22Rv1 (cell line): ENCODE results near the gene C1orf174.
A peak's percentile ranks its signal among the peaks of the same experiment; 100 is the strongest.

Experiments
- H3K27ac ChIP-seq: fragments of 450-650 bp; 2 replicates; pipeline ENCODE4 v1.5.1; 2017
- ZFX ChIP-seq: fragments of 450-650 bp; IDR thresholded peaks from 2 replicates; pipeline ENCODE4 v1.6.1; 2017; ENCODE audit warnings: antibody characterized with exemption, borderline replicate concordance
- TF ChIP-seq, protein P1 (sequence below): fragments of 450-650 bp; IDR thresholded peaks from 2 replicates; pipeline ENCODE4 v1.5.1; 2017; ENCODE audit warnings: mild to moderate bottlenecking

The C1orf174 gene

DNA sequence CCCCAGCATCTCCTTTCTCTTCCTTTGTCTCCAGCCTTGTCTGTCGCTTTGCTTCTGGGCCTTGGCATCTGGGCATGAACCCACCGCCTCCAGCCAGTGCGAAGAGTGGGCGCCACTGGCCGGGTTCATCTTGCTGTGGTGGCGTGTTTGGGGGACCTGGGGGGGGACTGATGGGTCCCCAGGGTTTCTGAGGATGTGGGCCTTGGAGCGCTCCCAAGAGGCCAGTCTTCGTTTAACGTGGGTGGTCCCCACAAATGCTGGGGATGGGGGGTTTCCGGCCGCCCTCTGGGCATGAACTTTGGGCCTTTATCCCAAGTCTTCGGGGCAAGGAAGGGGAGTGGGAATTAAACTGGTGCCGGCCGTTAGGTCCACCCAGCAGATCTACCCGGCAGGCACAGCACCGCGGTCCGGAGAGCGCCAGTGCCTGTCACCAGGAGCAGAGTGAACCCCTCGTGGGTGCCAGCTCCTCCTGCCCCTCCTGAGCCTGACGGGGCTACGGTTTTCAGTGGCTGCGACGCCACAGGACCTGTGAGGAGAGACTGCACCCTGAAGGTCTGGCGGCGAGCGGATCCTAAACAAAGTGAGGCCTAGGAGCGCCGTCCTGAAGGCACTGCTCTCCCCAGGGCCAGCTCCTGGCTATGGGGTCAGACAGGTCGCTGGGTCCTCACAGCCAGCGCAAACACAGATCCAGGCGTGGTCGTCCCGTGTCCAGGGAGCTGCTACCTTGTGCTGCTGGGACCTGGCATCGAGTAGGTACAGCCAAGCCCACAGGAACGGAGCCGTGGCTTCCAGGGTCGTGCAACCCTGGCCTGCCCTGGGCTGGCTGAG is 12.1 kb upstream of the C1orf174 start:
- no peak overlapping the region for H3K27ac ChIP-seq
- TF ChIP-seq ZFX: no peak
- TF ChIP-seq, protein P1, sequence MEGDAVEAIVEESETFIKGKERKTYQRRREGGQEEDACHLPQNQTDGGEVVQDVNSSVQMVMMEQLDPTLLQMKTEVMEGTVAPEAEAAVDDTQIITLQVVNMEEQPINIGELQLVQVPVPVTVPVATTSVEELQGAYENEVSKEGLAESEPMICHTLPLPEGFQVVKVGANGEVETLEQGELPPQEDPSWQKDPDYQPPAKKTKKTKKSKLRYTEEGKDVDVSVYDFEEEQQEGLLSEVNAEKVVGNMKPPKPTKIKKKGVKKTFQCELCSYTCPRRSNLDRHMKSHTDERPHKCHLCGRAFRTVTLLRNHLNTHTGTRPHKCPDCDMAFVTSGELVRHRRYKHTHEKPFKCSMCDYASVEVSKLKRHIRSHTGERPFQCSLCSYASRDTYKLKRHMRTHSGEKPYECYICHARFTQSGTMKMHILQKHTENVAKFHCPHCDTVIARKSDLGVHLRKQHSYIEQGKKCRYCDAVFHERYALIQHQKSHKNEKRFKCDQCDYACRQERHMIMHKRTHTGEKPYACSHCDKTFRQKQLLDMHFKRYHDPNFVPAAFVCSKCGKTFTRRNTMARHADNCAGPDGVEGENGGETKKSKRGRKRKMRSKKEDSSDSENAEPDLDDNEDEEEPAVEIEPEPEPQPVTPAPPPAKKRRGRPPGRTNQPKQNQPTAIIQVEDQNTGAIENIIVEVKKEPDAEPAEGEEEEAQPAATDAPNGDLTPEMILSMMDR: no peak

DNA sequence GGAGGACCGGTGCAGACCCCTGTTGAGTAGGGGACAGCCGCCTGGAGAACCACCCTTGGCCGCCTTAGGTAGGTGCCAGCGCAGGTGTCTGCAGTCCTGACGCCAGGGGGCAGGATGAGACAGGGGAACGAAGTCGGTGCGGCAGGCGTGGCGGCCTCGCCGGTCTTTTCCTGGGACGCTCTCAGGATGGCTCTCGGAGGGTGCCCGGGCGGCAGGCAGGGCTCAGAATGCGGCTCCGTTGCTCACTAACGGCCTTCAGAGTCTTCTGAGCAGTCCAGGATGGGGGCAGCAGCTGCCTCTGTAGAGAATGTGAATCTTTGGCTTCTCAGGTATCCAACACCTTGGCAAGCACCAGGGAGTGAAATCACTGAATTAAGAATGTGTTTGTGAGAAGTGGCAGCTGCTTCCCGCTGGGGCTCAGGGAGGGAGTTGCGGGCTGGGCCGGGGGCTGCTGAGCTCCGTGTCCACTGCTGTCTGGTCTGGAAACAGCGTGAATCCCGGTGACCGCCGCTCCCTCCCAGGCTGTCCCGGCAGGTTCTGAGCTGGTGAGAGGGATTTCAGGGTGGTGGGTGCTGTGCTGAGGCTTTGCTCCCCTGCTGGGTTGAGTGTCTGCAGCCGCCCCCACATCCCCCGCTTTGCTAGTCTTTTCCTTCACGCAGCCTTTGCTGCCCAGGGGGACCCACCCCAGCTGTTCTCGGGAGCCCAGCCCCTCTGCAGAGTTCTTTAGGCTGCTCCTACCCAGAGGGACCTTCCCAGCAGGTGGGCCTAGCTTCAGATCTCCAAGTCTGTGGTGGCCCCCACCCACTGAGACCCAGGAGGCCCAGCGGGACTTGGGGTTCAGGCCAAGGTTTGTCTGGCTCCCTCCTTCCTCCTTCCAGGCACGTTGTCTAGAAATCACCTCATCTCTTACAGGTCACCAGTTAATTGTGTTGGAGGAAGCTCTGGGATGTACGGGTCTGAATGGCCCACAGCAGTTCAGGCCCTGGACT is 11.1 kb upstream of the C1orf174 start:
- no peak overlapping the region for H3K27ac ChIP-seq
- TF ChIP-seq ZFX: no peak
- TF ChIP-seq, protein P1: peak; percentile 81

DNA sequence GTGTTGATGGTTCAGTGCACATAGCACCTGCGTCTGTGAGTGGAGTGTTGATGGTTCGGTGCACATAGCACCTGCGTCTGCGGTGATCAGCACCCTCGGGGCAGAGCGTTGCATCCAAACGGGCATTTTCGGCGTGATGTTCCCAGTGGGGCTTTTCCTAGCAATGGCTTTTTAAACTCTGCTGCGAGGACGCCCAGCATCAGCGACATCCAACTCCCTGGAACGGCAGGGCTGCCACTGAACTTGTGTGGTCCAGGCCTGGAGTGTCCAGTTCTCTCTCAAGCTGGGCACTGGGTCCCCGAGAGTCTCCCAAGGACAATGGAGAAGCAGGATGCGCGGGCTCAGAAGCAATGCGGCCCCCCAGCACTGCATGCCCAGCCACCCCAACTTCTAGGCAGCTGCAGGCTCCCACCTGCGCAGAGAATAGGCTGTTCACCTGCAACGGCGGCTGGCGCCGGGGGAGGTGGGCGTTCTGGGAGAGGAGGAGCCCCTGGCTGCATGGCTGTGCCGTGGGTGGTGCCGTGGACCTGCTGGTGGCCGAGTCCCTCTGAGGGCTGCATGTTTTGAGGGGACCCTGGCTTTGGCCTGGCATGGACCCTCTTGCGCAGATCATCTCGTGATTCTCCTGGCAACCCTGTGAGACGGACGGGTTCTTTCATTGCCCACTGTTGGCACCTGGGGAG is 10.1 kb upstream of the C1orf174 start:
- no peak overlapping the region for H3K27ac ChIP-seq

DNA sequence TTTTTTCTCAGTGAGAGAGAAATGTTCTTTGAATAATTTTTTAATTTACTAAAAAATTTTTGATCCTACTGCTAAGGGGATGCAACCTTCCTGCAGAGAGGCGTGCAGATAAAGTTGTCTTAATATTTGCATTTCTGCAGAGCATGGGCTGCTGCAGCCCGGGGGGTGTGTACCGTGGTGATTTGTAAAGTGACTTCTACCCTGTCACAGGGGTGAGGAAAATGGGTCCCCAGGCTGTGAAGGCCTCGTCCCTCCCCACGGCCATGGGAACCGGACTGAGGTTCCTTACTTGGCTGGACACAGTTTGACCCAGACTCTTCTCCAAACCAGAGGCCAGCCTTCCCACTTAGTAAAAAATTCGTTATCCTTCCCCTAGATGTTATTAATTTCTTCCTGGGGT is 9.5 kb upstream of the C1orf174 start:
- H3K27ac ChIP-seq: no peak overlapping the region
- TF ChIP-seq, protein P1: no peak
- no peak for TF ChIP-seq ZFX

More for the DNA sequence above, 10.1 kb upstream of the C1orf174 start:
- TF ChIP-seq, protein P1: no peak
- TF ChIP-seq ZFX: no peak

DNA sequence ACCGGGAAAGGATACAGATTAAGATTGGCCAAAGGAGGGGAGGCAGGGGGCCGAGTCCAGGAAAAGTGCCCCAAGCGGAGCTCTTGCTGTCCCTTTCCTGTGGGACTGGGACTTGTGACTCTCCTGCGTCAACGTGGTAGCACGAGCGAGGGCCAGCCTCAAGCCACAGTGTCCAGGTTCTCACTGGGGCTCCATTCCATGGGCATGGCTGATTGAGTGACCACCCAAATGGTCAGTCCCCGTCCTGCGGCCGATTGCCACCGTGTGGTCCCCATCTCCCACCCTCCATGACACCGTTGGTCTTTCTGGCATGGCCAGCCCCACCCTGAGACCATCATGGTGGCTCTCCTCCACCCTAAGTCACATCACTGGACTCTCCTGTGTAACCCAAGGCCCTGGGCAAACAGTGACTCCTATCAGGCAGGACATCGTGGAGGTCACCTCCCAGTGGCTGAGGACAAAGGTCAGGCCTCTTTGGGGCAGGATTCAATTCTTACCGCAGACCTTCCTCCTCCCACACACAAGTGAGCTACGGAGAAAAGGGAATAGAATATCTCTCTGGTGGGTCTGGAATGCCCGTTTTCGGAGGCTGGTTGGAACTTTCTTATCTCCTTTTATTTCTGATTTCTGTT is 8.9 kb upstream of the C1orf174 start:
- TF ChIP-seq, protein P1: no peak
- TF ChIP-seq ZFX: no peak
- no peak overlapping the region for H3K27ac ChIP-seq

DNA sequence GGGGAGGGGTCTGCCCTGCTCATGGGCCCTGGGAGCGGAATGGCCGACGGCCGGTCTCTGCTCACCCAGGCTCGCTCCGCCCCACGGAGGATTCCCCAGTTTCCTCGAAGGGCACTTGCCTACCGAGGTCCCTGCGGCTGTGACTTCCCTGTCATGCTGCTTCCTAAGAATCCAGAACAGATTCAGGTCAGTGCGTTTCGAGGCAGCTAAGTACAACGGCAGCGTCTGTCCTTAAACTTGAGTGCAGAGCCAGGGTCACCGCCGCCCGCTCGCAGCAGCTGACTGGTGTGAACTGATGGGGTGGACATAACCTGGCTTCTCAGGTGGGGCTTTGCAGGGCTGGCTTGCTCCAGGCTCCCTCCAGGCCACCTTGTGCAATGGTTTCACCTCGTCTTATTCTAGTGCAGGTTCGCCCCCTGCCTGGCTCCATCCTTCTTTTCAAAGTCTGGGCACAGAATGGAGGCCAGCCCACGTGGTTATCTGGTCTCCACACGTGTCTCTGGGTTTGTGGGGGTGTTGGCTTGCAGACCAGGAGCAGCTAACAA is 7.6 kb upstream of the C1orf174 start:
- TF ChIP-seq ZFX: no peak
- TF ChIP-seq, protein P1: no peak
- no peak overlapping the region for H3K27ac ChIP-seq
